Measurements from ENCODE around the gene FUT3. TPM values are rescaled to one million over a fixed set of nuclear protein-coding genes. Genes with fewer than 3 reads are reported as not detected.

The FUT3 gene
- total and polyA plus RNA-seq, 9 of the 15 experiments (the other 6 are each of a cell fraction or from before 2014, with no cell fraction given): 0.09 TPM; not detected in 8

- TF ChIP-seq ZNF253 (CRISPR knock-in tag; conservative IDR thresholded peaks at IDR 0.05) (no peak), CBFA2T3 (IDR thresholded peaks at IDR 0.05) (peak; percentile 20; the same call in 1 of the 2 replicates), HNRNPL (IDR thresholded peaks at IDR 0.05; ENCODE audit: low read depth, low read length) (0 out of 2 replicates have a peak, but pooled peaks have one; percentile 51), ZNF282 (CRISPR knock-in tag; IDR thresholded peaks at IDR 0.05) (no peak; the same call in 1 of the 2 replicates), ZNF140 (CRISPR knock-in tag; IDR thresholded peaks at IDR 0.05) (no peak), PREB (CRISPR knock-in tag; IDR thresholded peaks at IDR 0.05) (no peak), MXI1 (IDR thresholded peaks at IDR 0.05; ENCODE audit: low read depth, low read length) (0 out of 2 replicates have a peak, but pooled peaks have one; percentile 44), STAT6 (CRISPR knock-in tag; IDR thresholded peaks at IDR 0.05) (no peak; the same call in 1 of the 2 replicates), ZNF695 (CRISPR knock-in tag; IDR thresholded peaks at IDR 0.05) (no peak), SETDB1 (IDR thresholded peaks at IDR 0.05; ENCODE audit: low read length) (no peak), NFRKB (IDR thresholded peaks at IDR 0.05; ENCODE audit: low read depth) (no peak), SFPQ (IDR thresholded peaks at IDR 0.05; ENCODE audit: low read depth, low read length) (no peak), NRF1 (conservative IDR thresholded peaks at IDR 0.05 in 1 of 2, IDR thresholded peaks at IDR 0.05 in 1 of 2) (peak; percentile 75 to 78), RREB1 (CRISPR knock-in tag; IDR thresholded peaks at IDR 0.05) (no peak), ZNF764 (CRISPR knock-in tag; IDR thresholded peaks at IDR 0.05; ENCODE audit: low read depth) (no peak)
These were observed 47.3 kb downstream of the FUT3 start (continued) for GRCh38 chr19:5803752-5804515.

Data from K562 (cell line).